Nephron (organoid): ENCODE measurements around the gene ITPR1.
A peak's percentile ranks its signal among the peaks of the same experiment; 100 is the strongest.

Source experiments
- H3K27ac Mint-ChIP-seq, 3 experiments: 2 replicates each; pipeline ENCODE4 v1.8.0; 2020; ENCODE audit warnings: mixed read lengths in 3 of 3, mild to moderate bottlenecking in 2 of 3, moderate library complexity in 1 of 3
- H3K27me3 Mint-ChIP-seq: 2 replicates; pipeline ENCODE4 v1.8.0; 2021; ENCODE audit warnings: low read depth, mild to moderate bottlenecking, moderate library complexity, mixed read lengths
- H3K36me3 Mint-ChIP-seq: 2 replicates; pipeline ENCODE4 v1.8.0; 2020; ENCODE audit warnings: low read depth, mixed read lengths
- H3K4me1 Mint-ChIP-seq: 2 replicates; pipeline ENCODE4 v1.8.0; 2020; ENCODE audit warnings: mixed read lengths
- H3K4me3 Mint-ChIP-seq, 3 experiments: 2 replicates each; pipeline ENCODE4 v1.8.0; 2020; ENCODE audit warnings: mild to moderate bottlenecking in 3 of 3, mixed read lengths in 3 of 3, moderate library complexity in 2 of 3
- H3K9me3 Mint-ChIP-seq: 2 replicates; pipeline ENCODE4 v1.8.0; 2020; ENCODE audit warnings: mixed read lengths
- CTCF ChIP-seq, 3 experiments: fragments of 200-600 bp; sonication (generic); IDR thresholded peaks; one replicate each; pipeline ENCODE4 v1.5.0; 2021; ENCODE audit warnings: antibody characterized with exemption in 3 of 3; ENCODE audit not compliant: unreplicated experiment in 3 of 3

ITPR1 gene

GRCh38 chr3:4575381-4575780 is 82.2 kb downstream of the ITPR1 start:
- Mint-ChIP-seq H3K4me3 (no peak overlapping the region), H3K27ac (peak overlapping the region in 2 of 3 experiments; percentile 5 to 7)
- TF ChIP-seq CTCF (IDR thresholded peaks at IDR 0.05; ENCODE audit: unreplicated experiment in 3 of 3), result no peak

GRCh38 chr3:4577721-4578120 is 84.6 kb downstream of the ITPR1 start:
- no peaks in the 10 kb centered on the region for H3K27me3 Mint-ChIP-seq
- no peaks in the 10 kb centered on the region for H3K9me3 Mint-ChIP-seq
- H3K4me3 Mint-ChIP-seq, result no peak overlapping the region
- H3K36me3 Mint-ChIP-seq, result no peaks in the 10 kb centered on the region
- no peak overlapping the region for H3K27ac Mint-ChIP-seq
- peaks cover 58% of the 10 kb centered on the region for H3K4me1 Mint-ChIP-seq
- no peak for TF ChIP-seq CTCF (IDR thresholded peaks at IDR 0.05; ENCODE audit: unreplicated experiment in 3 of 3)

More at GRCh38 chr3:4575381-4575780, 82.2 kb downstream of the ITPR1 start:
- H3K27me3 Mint-ChIP-seq, result no peaks in the 10 kb centered on the region
- H3K4me1 Mint-ChIP-seq, result peaks cover 36% of the 10 kb centered on the region
- no peaks in the 10 kb centered on the region for H3K9me3 Mint-ChIP-seq
- H3K36me3 Mint-ChIP-seq, result no peaks in the 10 kb centered on the region

GRCh38 chr3:4580346-4581123 is 87.4 kb downstream of the ITPR1 start:
- peak overlapping the region; percentile 1 to 33 (median 13) for H3K4me3 Mint-ChIP-seq
- no peaks in the 10 kb centered on the region for H3K36me3 Mint-ChIP-seq
- H3K4me1 Mint-ChIP-seq, result peaks cover 68% of the 10 kb centered on the region

GRCh38 chr3:4581124-4581424 is 87.9 kb downstream of the ITPR1 start:
- Mint-ChIP-seq H3K4me3 (peak overlapping the region; percentile 1 to 33 (median 13)), H3K27me3 (no peaks in the 10 kb centered on the region), H3K9me3 (no peaks in the 10 kb centered on the region), H3K27ac (peak overlapping the region; percentile 89 to 94 (median 94)), H3K36me3 (no peaks in the 10 kb centered on the region), H3K4me1 (peaks cover 66% of the 10 kb centered on the region)
- no peak for TF ChIP-seq CTCF (IDR thresholded peaks at IDR 0.05; ENCODE audit: unreplicated experiment in 3 of 3)

More at GRCh38 chr3:4580346-4581123, 87.4 kb downstream of the ITPR1 start:
- TF ChIP-seq CTCF (IDR thresholded peaks at IDR 0.05; ENCODE audit: unreplicated experiment in 3 of 3), result no peak
- H3K9me3 Mint-ChIP-seq, result no peaks in the 10 kb centered on the region
- peak overlapping the region; percentile 89 to 94 (median 94) for H3K27ac Mint-ChIP-seq
- H3K27me3 Mint-ChIP-seq, result no peaks in the 10 kb centered on the region

- Mint-ChIP-seq H3K27ac (peak overlapping the region; percentile 89 to 94 (median 94)), H3K36me3 (no peaks in the 10 kb centered on the region), H3K4me1 (peaks cover 63% of the 10 kb centered on the region), H3K4me3 (no peak overlapping the region), H3K27me3 (no peaks in the 10 kb centered on the region), H3K9me3 (no peaks in the 10 kb centered on the region)
- TF ChIP-seq CTCF (IDR thresholded peaks at IDR 0.05; ENCODE audit: unreplicated experiment in 3 of 3), result no peak
Measured at GRCh38 chr3:4581498-4581897, 88.3 kb downstream of the ITPR1 start.
